ES-I3 (cell line): ENCODE measurements around the gene PEX14.
"Not testable (repeated sequence)": the region's sequence is repeated elsewhere in the genome, so short reads cannot be mapped to it uniquely, and the experiment has no call there.

Experiments
- H3K36me3 ChIP-seq: 2 replicates; pipeline ENCODE4 v1.6.1; 2013; ENCODE audit warnings: mild to moderate bottlenecking, low read length, control low read depth, moderate library complexity; ENCODE audit not compliant: insufficient read depth
- H3K4me1 ChIP-seq: 2 replicates; pipeline ENCODE4 v1.6.1; 2013; ENCODE audit warnings: mild to moderate bottlenecking, control low read depth, low read length; ENCODE audit not compliant: insufficient read depth
- H3K9ac ChIP-seq: 2 replicates; pipeline ENCODE4 v1.6.1; 2013; ENCODE audit warnings: low read depth, mild to moderate bottlenecking, low read length, moderate library complexity
- H3K9me3 ChIP-seq: 2 replicates; pipeline ENCODE4 v1.6.1; 2013; ENCODE audit warnings: mild to moderate bottlenecking, low read length, moderate library complexity; ENCODE audit not compliant: control insufficient read depth, insufficient read depth

Gene PEX14

GRCh38 chr1:10495475-10495817 is 20.7 kb downstream of the PEX14 start:
- Histone ChIP-seq H3K4me1 (peaks cover 4% of the 10 kb centered on the region; the same call in 1 of the 2 replicates), H3K36me3 (no peaks in the 10 kb centered on the region), H3K9me3 (no peaks in the 10 kb centered on the region), H3K9ac (no peak overlapping the region)

- Histone ChIP-seq H3K9me3 (no peaks in the 10 kb centered on the region), H3K4me1 (peaks cover 4% of the 10 kb centered on the region; the same call in 1 of the 2 replicates), H3K9ac (no peak overlapping the region), H3K36me3 (no peaks in the 10 kb centered on the region)
Measured at GRCh38 chr1:10495952-10496351, 21.2 kb downstream of the PEX14 start.

GRCh38 chr1:10497109-10497508 is 22.4 kb downstream of the PEX14 start:
- H3K9ac ChIP-seq, result no peak overlapping the region

GRCh38 chr1:10498231-10498630 is 23.5 kb downstream of the PEX14 start:
- H3K9me3 ChIP-seq, result no peaks in the 10 kb centered on the region
- peaks cover 4% of the 10 kb centered on the region; the same call in 1 of the 2 replicates for H3K4me1 ChIP-seq
- H3K36me3 ChIP-seq, result no peaks in the 10 kb centered on the region
- no peak overlapping the region for H3K9ac ChIP-seq

More at GRCh38 chr1:10497109-10497508, 22.4 kb downstream of the PEX14 start:
- Histone ChIP-seq H3K36me3 (no peaks in the 10 kb centered on the region), H3K9me3 (no peaks in the 10 kb centered on the region), H3K4me1 (peaks cover 4% of the 10 kb centered on the region; the same call in 1 of the 2 replicates)

- Histone ChIP-seq H3K4me1 (no peaks in the 10 kb centered on the region), H3K9ac (no peak overlapping the region), H3K9me3 (no peaks in the 10 kb centered on the region), H3K36me3 (no peaks in the 10 kb centered on the region)
Measured at GRCh38 chr1:10502206-10502605, 27.5 kb downstream of the PEX14 start.

- Histone ChIP-seq H3K4me1 (peaks cover 10% of the 10 kb centered on the region), H3K9me3 (no peaks in the 10 kb centered on the region), H3K36me3 (no peaks in the 10 kb centered on the region), H3K9ac (no peak overlapping the region)
Measured at GRCh38 chr1:10504249-10504648, 29.5 kb downstream of the PEX14 start.

- H3K9ac ChIP-seq, H3K9me3 ChIP-seq, H3K36me3 ChIP-seq: not testable (repeated sequence)
- peaks cover 27% of the 10 kb centered on the region for H3K4me1 ChIP-seq
Measured at GRCh38 chr1:10506046-10506676, 31.4 kb downstream of the PEX14 start.

GRCh38 chr1:10506677-10507047 is 31.9 kb downstream of the PEX14 start:
- no peaks in the 10 kb centered on the region for H3K9me3 ChIP-seq
- H3K9ac ChIP-seq, result no peak overlapping the region
- H3K4me1 ChIP-seq, result peaks cover 27% of the 10 kb centered on the region
- no peaks in the 10 kb centered on the region for H3K36me3 ChIP-seq

GRCh38 chr1:10507111-10507879 is 32.5 kb downstream of the PEX14 start:
- Histone ChIP-seq H3K9ac (no peak overlapping the region), H3K9me3 (no peaks in the 10 kb centered on the region), H3K36me3 (no peaks in the 10 kb centered on the region), H3K4me1 (peaks cover 27% of the 10 kb centered on the region)

- Histone ChIP-seq H3K36me3 (no peaks in the 10 kb centered on the region), H3K9ac (peak overlapping the region; percentile 22; the same call in 1 of the 2 replicates), H3K9me3 (no peaks in the 10 kb centered on the region), H3K4me1 (peaks cover 27% of the 10 kb centered on the region)
Measured at GRCh38 chr1:10508511-10508951, 33.8 kb downstream of the PEX14 start.

- H3K9me3 ChIP-seq, result no peaks in the 10 kb centered on the region
- no peaks in the 10 kb centered on the region for H3K36me3 ChIP-seq
- H3K9ac ChIP-seq, result no peak overlapping the region
- H3K4me1 ChIP-seq, result peaks cover 32% of the 10 kb centered on the region
Measured at GRCh38 chr1:10509809-10510509, 35.2 kb downstream of the PEX14 start.

- no peaks in the 10 kb centered on the region for H3K9me3 ChIP-seq
- no peak overlapping the region for H3K9ac ChIP-seq
- H3K4me1 ChIP-seq, result peaks cover 37% of the 10 kb centered on the region
Measured at GRCh38 chr1:10510520-10511493, 36.1 kb downstream of the PEX14 start.

GRCh38 chr1:10511494-10511885 is 36.7 kb downstream of the PEX14 start:
- Histone ChIP-seq H3K9me3 (no peaks in the 10 kb centered on the region), H3K9ac (no peak overlapping the region), H3K36me3 (no peaks in the 10 kb centered on the region), H3K4me1 (peaks cover 40% of the 10 kb centered on the region)

More at GRCh38 chr1:10510520-10511493, 36.1 kb downstream of the PEX14 start:
- H3K36me3 ChIP-seq, result no peaks in the 10 kb centered on the region

- Histone ChIP-seq H3K9ac (no peak overlapping the region), H3K4me1 (peaks cover 42% of the 10 kb centered on the region), H3K36me3 (no peaks in the 10 kb centered on the region), H3K9me3 (no peaks in the 10 kb centered on the region)
Measured at GRCh38 chr1:10513199-10513598, 38.4 kb downstream of the PEX14 start.
